Spleen (tissue), 7 donors: ENCODE measurements around the gene PAX2.

Experiments
- CTCF ChIP-seq, 11 experiments: fragments of 200-600 bp in 7 of 11; fragments of 450-650 bp in 4 of 11; sonication (generic) in 4 of 11; IDR thresholded peaks in 8 of 11; conservative IDR thresholded peaks in 3 of 11; 1 replicate in 7 of 11; 2 replicates in 4 of 11; pipeline versions ENCODE4 v1.4.0 to v1.8.0; 2016 to 2021; ENCODE audit warnings: antibody characterized with exemption in 11 of 11, inconsistent platforms in 4 of 11, mild to moderate bottlenecking in 1 of 11
- POLR2A ChIP-seq, 3 donors: fragments of 450-650 bp; IDR thresholded peaks; one replicate each; pipeline ENCODE4 v1.5.1; 2017; ENCODE audit warnings: antibody characterized with exemption in 3 of 3, mild to moderate bottlenecking in 1 of 3
- donor health status: DM: no; HTN: no; CAD: no; lungs with moderate emphysema.
- donor health status: DM: no; HTN: no; CAD: no.
- donor health status: DM: no; HTN: no; CAD: no.

- TF ChIP-seq CTCF (IDR thresholded peaks at IDR 0.05 in 8 of 11, conservative IDR thresholded peaks at IDR 0.05 in 3 of 11) (no peak), POLR2A (IDR thresholded peaks at IDR 0.05) (no peak)
Measured at GRCh38 chr10:100742936-100743335, 2.4 kb upstream of the PAX2 start.
